NCI-H2227 treated with DMSO at 0.1 percent for 48 hours (cell line): ENCODE measurements around the gene TREML4.

Experiments used
- DNase-seq: peaks from one replicate; lab custom pipeline; 2025; lab: John Stamatoyannopoulos, UW

TREML4 gene

GRCh38 chr6:41255110-41255509 is 27.0 kb downstream of the TREML4 start:
- DNase-seq: no peak

DNA sequence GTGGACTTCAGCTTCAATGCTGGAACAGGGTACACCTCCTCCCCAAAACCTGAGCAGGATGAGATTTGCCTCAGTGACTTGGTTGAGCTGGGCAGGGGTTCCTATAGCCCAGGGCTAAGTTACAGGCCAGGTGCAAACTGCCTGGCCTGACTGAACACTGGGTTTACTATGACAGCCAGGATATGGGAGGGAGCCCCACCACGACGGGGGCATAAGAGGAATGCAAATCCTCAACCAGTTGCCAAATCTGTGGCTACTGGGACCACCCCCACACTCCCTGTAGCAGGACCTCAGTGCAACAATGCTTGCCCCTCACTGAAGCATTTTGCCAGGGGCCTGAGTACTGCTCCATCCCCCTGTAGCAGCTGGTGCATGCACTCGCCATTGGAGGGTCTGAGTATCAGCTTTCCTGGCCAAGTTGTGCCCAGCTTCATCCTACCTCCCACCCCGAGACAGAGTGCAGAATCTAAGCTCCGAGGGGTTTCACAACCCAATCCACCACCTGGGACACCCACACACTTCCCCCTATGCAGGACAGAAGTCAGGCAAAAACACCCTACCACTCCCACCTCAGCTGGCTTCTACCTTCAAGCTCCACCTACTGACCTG is 27.6 kb downstream of the TREML4 start:
- no peak for DNase-seq

DNA sequence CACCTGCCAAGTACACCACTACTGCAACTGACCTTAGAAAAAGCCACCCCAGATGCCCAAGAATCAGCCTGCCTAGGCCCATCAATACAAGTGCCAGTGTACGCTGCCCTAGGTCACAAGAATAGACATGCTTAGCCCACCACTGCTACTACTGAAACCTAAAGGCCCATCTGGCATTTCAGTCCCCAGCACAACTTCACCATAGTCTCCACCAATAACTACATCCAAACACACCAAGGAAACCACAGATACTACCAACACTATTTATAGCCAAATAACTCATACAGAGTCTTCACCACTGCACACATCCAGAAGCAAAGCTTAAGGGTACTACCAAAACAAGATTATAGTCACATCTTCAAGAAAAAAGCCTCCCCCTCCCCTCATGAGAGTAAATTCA is 28.2 kb downstream of the TREML4 start:
- no peak for DNase-seq

DNA sequence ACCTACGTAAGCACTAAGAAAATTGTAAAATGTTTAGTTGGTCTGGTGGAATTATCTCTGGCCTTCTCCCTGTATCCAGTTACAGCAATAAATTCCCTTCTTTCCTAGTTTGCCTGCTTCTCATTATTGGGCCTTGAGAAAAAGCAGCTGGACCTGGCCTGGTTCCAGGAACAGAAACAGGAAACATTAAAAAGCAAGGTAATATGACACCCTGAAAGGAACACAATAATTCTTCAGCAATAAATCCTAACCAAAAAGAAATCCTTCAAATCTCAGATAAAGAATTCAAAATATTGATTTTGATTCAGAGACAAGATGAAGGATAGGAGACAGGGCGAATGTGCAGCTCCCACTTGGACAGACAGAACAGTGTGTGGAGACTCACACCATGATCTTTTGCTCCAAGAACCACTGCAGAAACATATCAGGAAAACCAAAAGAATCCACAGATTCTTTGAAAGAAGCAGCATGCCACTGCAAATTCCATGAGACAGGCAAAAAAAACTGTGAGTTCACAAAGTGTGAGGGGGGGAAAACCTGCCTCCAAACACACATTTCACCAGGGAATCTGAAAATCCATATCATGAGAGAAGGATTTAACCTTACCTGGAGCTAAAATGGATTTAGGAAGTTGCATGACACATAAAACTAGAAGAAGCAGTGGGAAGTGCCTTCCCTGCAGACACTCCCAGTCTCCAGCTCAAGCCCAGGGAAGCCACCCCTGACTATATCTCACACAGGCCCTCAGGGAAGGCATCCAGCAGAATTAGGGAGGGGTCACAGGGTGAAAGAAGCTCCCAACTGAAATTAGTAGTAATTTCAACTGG is 29.4 kb downstream of the TREML4 start:
- DNase-seq: peak; percentile 1

GRCh38 chr6:41258196-41258493 is 30.0 kb downstream of the TREML4 start:
- no peak for DNase-seq

GRCh38 chr6:41262401-41262800 is 34.3 kb downstream of the TREML4 start:
- DNase-seq: no peak

DNA sequence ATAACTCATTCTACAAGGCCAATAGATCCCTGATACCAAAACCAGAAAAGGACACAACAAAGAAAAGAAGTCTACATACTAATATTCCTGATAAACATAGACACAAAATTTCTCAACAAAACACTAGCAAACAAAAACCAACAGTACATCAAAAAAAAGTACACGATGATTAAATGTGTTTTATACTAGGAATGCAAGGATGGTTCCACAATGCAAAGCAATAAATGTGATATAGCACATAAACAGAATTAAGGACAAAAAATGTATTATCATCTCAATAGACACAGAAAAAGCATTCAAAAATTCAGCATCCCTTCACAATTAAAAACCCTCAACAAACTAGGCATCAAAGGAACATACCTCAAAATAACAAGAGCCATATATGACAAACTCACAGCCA is 35.1 kb downstream of the TREML4 start:
- no peak for DNase-seq

GRCh38 chr6:41266541-41266940 is 38.4 kb downstream of the TREML4 start:
- no peak for DNase-seq

GRCh38 chr6:41268478-41268877 is 40.3 kb downstream of the TREML4 start:
- no peak for DNase-seq

DNA sequence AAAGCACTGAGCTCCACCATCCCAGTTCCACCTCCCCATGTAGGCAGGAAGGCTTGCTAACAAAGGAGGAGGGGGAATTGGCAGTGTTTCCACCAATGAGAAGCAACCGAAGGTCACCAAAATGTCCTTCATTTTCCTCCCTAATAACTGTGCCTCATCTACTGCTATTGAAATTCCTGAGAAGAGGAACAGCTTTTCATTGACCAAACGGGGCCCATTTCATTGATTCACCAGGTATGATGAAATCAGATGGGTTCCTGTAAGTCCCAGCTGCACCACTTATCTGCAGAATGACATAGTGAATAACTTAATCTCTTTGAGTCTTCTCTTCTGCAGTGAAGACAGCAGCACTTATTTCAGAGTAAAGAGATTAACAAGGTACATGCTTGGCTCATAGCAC is 41.0 kb downstream of the TREML4 start:
- DNase-seq: no peak

GRCh38 chr6:41269716-41270115 is 41.6 kb downstream of the TREML4 start:
- no peak for DNase-seq

DNA sequence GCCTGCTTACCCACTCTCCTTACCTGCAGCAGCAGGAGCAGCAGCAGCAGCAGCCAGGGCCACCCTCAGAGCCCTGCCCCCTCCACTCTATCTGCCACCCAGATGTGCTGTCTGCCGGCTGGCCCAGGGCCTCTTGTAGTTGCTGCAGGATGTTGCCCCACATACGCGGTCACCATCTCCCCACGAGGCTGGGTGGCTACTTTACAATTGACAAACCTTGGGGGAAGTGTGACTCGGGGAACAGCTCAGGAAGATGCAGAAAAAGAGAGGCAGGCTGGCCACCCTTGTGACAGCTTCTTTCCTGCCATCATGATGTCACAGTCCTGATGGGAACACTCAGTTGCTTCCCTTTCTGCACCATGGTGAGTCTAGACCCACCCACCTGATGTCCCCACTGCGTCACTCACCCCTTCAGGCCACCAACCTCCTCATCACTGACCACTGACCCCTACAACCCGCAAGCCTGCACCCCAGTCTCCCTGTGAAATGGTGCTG is 43.8 kb downstream of the TREML4 start:
- DNase-seq: no peak

DNA sequence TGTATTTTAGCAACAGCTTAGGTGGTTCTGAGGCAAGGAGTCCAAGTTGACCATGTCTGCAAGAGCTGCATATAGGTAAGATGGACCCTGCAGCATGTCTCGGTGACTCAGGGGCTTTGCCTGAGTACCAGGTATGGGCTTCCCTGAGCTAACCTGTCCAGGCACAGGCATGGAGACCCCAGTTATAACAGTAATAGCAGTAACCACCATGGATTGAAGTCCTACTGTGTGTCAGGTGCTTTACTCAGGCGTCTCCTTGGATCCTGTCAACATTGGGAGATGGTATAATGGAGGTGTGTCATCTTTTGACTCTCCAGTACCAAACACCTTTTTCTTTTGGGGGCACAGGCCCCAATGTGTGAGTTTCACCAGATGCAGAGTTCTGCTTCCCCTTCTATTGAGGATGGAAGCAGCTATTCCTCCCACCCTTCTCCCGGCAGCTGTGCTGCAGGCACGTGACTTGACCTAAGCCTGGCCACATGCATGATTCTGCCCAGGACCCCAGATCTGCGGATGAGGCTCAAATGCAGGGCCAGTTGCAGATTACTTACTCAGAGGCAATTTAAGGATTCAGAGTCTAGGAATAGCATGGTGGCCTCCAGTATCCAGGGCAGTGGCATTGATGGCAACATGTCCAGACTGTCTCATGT is 44.6 kb downstream of the TREML4 start:
- DNase-seq: no peak

DNA sequence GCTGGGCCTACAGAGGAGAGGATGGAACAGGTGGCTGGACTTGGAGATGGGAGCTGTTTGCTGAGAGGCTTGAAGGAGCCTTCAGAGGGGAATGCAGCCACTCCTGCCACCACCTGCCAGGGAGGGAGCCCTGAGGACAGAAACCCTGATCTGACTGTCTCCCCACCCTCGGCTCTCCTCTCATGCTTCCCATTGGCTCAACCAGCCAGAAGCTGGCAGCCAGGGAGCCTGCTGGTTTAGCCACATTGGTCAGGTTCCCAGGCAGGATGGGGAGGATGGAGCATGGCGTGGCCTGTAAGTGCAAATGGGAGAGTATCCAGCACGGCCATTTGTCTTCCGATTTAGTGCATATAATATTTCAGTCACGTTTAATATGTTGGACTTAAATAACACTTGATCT is 45.6 kb downstream of the TREML4 start:
- DNase-seq: no peak

- no peak for DNase-seq
Measured at GRCh38 chr6:41274256-41274655, 46.1 kb downstream of the TREML4 start.

DNA sequence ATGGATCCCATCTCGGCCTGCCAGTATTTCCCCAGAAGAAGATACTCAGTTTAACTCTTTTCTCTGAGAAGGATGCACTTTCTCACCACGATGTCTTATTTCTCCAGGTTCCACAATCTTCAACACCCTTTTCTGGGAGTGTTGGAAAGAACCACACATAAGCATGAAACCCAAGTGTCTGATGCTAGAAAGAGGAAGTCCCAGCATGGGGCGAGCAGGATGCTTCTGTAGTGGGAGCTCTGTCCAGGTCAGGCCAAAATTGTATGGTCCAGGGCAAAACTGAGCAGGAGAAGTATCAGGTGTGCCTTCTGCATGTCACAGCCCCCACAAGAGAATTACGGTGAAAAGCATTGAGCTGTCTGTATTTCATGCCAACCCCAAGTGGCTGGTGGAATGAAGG is 47.3 kb downstream of the TREML4 start:
- no peak for DNase-seq

DNA sequence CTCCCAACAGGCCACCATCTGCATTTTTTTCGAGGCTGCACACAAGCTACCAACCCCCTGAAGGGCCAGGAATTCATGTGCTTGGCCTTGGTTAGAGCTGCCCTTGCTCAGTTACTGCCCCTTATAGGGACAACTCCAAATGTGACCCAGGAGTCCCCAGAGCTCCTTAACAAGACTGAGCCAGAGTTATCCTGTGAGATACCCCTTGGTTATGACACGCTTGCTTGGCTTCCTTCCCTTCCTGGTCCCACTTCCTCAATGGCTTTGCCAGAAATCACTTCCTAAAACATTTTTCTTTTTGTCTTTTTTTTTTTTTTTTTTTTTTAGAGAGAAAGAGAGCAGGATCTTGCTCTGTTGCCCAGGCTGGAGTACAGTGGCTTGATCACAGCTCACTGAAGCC is 49.5 kb downstream of the TREML4 start:
- no peak for DNase-seq

- DNase-seq: peak; percentile 42
Measured at GRCh38 chr6:41278699-41279405, 50.7 kb downstream of the TREML4 start.

- no peak for DNase-seq
Measured at GRCh38 chr6:41280381-41281057, 52.4 kb downstream of the TREML4 start.

- no peak for DNase-seq
Measured at GRCh38 chr6:41283600-41283999, 55.5 kb downstream of the TREML4 start.

DNA sequence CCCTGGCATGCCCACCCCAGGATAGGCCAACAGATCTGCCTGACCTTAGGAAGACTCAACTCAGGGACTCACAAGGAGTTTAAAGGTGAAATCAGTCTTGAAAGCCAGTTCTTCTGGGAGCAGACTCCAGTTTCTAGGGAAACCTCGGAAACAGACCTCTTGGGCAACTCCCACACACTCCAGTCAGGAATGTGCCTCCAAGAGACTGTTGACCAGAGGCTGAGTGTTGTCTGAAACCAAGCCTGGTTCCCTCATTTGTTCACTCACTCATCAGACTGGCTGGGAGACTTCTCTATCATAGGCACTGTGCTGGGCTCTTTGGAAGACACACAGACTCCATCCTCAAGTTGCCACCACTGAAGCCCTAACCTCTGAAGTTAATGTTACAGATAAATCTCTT is 56.6 kb downstream of the TREML4 start:
- DNase-seq: no peak
